GM20431 (cell line): ENCODE results near the gene SNX20.

ENCODE experiments used
- in situ Hi-C: fragments of 300-500 bp; cut with MseI, MboI; formaldehyde crosslinking; loops from one replicate; pipeline ENCODE4 v1.15.0; 2020; ENCODE audit warnings: low sequenced_read_pairs; ENCODE audit not compliant: unreplicated experiment

SNX20 gene

DNA sequence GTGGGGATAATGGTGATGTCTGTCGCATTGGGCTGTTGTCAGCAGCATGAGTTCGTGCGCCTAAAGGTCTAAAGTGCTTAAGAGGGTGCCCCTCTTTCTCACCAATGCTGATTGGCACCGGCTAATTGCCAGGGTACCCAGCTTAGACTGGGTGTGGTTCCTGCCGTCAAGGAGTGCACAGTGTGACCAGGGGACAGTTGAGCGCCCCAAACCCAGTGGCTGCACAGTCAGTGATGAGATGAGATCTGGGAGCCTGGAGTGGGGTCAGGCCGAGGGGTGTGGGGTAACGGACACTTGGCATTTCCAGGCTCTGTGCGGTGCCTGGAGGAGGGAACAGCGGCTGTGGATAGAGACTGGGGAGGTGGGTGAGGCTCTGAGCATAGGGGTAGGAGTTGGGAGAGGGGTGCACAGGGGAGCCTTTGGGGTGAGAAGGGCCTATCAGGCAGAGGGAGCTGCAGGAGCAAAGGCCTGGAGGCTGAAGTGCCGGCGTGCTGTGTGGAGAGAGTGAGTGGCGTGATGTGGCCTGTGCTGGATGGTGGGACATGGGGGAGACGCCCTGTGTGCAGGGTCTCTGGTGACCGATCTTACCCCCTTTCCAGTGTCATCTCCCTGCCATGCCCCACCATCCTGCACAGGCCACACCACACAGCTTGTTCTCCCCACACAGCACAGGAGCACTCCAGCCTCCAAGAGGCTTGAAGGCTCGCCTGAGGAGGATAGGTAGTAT lies 58.3 kb downstream of the SNX20 start:
- in situ Hi-C loops = no loop called here

GRCh38 chr16:50622029-50622428 lies 59.1 kb downstream of the SNX20 start:
- in situ Hi-C loops = no loop called here
